Erythroblast (primary cell): ENCODE data around the gene MTFR1L.

Source experiments
- DNase-seq, 2 experiments: peaks; one replicate each; lab custom pipeline; 2025; lab: John Stamatoyannopoulos, UW
- GATA1 ChIP-seq: IDR thresholded peaks from 2 replicates; pipeline ENCODE4 v1.6.1; 2011; ENCODE audit warnings: low read depth, mild to moderate bottlenecking, control low read depth, low read length, moderate library complexity
- POLR2A ChIP-seq: IDR thresholded peaks from 2 replicates; pipeline ENCODE4 v1.6.1; 2011; ENCODE audit warnings: mild to moderate bottlenecking, low read length

The MTFR1L gene

DNA sequence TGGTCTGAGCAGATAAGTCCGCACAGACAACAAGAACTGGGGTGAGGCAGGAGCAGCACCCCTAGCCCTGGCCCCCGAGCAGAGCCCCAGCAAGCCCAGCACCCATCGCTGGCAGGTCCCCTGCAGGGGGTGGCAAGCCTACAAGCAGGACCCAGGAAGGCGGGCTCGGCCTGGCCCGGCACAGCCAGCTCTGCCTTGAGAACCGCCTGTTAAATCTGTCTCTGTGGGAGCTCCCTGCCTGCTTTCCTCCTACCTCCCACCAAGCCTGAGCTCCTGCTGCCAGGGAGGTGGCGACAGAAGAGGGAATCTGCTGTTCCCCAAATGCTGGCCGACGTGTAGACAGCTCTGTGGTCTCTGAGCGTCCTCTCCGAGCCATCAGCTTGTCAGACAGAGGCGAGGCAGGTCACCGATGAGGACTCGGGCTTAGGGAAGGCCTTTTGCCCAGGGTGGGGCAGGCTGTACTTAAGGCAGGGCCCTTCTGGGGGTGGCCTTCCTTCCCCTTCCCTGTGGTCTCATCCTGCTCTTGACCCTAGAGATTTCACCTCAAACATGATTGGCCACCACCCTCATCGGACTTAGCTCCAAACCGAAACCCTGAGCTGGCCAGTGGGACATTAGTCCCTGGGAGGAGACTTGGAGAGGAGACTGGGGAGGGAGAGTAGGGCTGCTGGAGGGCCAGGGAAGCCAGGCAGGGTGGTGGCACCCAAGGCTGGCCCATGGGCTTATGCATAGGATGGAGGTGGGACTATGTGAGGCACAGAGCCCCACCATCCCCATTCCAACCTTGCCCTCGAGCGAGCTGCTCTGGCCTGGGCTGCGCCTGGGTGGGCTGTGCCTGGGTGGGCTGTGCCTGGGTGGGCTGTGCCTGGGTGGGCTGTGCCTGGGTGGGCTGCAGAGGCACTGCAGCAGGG, 12.0 kb upstream of the MTFR1L start:
- no peak for DNase-seq
- TF ChIP-seq GATA1 (no peak), POLR2A (no peak)

DNA sequence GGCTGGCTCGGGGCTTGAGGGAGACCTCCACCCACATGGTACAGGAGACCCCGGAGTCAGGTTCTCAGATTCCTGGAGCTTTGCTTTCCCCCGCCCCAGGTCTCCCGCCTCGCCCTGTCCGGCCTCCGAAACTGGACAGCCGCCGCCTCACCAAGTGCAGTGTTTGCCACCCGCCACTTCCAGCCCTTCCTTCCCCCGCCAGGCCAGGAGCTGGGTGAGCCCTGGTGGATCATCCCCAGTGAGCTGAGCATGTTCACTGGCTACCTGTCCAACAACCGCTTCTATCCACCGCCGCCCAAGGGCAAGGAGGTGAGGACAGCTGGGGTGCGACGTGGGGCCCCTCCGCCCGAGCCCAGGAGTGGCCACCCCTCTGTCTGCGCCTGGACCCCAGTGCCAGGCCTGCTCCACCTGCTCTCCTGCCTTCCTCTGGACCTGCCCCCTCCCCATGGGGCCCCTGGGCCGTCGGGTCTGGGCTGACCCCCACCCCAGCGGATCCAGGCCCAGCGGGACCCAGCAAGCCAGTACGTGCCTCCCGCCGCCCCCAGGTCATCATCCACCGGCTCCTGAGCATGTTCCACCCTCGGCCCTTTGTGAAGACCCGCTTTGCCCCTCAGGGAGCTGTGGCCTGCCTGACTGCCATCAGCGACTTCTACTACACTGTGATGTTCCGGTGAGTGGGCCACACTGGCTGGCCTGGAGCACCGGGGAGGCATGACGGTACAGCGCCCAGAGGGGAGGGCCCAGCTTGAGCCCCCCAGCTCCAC, 11.1 kb upstream of the MTFR1L start:
- DNase-seq = no peak
- TF ChIP-seq GATA1 (no peak), POLR2A (no peak)

DNA sequence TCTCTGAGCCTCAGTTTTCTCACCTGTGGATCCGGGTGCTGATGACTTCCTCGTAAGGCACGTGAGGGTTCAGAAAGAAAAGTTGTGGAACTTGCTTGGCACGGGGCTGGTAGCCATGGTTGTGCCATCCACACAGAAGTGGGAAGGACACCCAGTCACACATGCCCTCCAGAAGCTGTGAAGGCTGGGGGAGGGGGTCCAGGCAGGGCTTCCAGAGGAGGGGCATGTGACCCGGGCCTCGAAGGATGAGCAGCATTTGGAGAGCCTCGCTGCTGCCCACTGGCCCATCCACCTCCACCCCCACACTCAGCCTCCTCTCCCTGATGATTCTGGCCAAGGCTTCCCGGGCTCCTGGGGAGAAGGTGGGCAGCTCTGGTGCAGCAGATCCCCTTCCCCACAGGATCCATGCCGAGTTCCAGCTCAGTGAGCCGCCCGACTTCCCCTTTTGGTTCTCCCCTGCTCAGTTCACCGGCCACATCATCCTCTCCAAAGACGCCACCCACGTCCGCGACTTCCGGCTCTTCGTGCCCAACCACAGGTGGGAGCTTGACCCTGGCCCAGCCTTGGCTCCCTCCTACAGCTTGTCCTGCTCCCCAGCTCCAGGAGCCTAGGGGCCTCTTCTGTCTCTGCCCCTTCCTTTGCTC, 10.3 kb upstream of the MTFR1L start:
- no peak for DNase-seq

DNA sequence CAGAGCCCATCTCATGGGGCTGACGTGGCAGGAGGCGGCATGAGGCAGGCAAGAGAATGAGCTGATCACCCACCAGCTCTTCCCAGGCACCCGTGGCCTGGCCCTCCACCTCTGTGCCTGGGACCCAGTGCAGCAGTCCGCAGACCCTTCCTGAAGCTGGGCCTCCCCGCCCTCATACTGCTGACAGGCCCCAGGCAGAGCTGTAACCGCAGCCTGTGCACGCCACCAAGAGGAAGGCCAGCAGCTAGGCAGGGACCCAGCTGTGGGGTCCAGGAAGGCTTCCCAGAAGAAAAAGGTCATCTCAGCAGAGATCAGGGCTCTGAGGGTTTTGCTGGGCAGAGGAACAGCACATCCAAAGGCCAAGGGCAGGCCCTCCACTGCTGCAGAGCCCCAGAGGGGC, 9.8 kb upstream of the MTFR1L start:
- TF ChIP-seq POLR2A (no peak), GATA1 (no peak)
- DNase-seq = no peak

More for the DNA sequence above, 10.3 kb upstream of the MTFR1L start:
- no peak for TF ChIP-seq POLR2A
- TF ChIP-seq GATA1 = no peak

DNA sequence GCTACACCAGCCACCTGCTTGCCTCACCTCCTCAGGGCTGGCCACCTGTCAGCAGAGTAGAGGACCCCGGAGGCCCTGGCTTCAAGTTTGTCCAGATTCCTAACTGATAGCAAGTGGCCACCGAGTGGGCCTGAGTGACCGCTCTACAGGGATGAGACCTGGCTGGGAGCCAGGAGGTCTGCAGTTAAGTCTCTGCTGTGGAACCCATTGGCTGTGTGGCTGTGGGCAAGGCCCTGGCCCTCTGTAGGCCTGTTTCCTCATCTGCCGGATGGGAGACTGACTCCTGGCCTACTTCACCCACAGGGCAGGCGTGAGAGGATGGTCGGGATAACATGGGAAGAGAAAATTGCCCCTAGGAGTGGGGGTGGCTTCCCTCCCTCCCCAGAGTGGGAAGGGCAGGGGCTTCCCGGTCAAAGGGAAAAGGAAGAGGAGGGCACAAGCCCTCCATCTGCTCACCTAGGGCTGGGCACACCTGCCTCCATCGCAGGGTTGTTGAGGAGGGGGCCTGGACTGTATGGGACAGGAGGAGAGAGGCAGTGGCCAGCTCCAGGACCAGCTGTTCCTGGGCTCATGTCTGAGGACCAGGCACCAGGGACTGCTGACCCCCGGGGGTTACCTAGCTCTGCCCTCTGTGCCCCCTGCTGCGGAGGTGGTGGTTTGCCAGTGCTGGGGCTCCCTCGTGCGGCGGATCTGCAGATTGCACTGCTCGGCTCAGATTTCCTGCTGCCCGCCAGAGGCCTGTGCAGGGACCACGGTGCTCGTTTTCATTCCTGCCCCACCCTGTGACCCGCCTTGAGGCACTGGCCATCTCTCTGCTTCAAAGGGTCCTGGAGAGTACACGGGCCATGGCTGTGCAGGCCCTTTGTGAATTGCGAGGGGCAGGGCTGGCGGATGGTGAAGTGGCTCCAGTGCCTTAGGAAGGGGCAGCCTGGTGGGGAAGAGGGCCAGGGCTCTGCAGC, 9.1 kb upstream of the MTFR1L start:
- TF ChIP-seq POLR2A = no peak
- TF ChIP-seq GATA1 = no peak
- peak in 1 of 2 experiments; percentile 82 for DNase-seq

DNA sequence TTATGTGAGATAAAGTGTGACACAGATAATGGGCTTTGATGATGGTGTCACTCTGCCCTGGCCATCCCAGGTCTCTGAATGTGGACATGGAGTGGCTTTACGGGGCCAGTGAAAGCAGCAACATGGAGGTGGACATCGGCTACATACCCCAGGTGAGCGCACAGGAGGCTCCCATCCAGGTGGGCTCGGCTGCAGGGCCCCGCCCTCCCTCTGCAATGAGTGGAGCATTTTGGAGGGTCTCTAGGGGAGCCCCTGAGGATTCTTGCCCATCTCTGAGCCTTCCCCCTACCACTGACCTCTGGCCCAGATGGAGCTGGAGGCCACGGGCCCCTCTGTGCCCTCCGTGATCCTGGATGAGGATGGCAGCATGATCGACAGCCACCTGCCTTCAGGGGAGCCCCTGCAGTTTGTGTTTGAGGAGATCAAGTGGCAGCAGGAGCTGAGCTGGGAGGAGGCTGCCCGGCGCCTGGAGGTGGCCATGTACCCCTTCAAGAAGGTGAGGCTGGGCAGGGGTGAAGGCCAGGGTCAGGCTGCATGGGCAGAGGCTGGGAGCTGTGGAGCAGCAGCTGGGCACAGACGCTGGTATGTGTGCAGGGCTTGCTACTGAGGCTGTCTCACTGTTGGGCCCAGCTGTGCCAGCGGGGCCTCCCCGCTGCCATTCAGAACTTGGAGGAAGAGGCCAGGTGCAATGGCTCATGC, 8.2 kb upstream of the MTFR1L start:
- no peak for DNase-seq
- TF ChIP-seq POLR2A (no peak), GATA1 (no peak)

DNA sequence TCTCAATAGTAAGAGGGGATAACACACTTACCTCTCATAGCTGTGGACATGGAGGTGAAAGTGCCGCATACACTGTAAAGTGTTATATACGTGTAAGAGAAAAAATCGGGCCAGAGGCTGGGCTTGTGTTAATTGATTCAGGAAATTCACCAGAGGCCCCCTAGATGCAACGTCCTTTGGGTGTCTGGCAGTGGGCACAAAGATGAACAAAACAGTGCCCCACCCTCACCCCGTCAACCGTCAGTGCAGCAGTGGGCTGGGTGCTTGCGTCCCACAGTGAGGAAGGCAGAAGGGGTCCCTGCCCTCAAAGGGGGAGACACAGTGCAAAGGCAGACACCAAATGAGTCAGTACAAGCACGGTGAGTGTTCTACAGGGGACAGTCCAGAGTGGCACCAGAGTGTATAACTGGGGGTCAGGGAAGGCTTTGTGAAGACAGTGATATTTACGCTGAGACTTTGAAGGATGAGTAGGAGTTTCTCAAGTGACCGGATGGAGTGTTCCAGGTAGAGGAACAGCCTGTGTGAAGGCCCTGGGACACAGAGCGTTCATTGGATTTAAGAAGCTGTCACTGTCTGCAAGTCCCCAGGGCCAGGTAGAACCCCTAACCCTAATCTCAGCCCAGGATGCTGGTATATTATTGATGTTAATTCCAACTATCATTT, 6.6 kb upstream of the MTFR1L start:
- DNase-seq = no peak
- no peak for TF ChIP-seq POLR2A
- TF ChIP-seq GATA1 = no peak

DNA sequence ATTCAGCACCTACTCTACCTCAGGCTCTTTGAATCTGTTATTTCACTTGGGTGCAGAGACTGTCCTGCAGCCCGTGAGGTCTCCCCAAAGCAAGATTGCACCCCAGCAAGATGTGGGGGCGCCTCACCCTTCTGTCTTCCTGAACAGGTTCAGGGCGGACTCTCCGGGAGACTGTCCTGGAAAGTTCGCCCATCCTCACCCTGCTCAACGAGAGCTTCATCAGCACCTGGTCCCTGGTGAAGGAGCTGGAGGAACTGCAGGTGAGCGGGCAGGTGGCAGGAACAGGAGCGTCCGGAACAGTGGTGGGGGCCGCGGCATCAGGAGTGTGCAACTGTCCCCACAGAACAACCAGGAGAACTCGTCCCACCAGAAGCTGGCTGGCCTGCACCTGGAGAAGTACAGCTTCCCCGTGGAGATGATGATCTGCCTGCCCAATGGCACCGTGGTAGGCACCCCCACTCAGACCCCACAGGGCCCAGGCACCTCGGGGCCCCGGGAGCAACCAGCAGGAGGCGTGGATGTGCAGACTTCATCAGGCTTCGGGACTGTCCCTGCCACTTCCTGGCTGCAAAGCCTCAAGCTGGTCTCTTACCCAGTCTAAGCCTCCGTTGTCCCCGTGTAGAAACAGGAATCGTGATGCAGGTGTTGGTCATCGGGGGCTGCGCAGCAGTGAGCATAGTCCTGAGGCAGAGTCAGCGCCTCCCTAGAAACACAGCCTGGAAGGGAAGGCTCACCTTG, 5.9 kb upstream of the MTFR1L start:
- TF ChIP-seq POLR2A = no peak
- TF ChIP-seq GATA1 = no peak
- no peak for DNase-seq

DNA sequence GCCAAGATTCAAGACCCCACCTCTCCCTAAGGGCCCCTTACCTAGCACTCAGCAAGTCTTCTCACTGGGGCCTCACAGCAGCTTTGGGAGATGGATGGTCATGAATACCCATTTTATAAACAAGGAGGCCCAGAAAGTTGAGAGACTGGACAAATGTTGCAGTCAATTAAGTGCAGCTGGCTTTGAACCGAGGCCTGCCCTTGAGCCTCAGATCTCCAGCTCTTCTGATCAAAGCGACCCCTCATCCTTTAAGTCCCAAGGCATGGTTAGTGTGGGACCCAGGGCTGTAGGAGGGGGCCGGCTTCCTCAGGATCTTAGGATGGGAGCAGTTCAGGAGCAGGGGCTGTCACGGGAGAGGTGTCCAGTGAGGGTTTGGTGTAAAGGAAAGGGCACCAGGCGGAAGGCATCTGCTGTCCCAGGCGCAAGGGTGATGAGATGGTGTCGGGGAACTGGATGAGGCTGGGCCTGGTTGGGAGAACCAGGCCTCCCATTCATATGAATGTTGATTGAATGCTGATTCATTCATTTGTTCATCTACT, 5.1 kb upstream of the MTFR1L start:
- no peak for TF ChIP-seq POLR2A
- no peak for TF ChIP-seq GATA1
- DNase-seq = no peak

DNA sequence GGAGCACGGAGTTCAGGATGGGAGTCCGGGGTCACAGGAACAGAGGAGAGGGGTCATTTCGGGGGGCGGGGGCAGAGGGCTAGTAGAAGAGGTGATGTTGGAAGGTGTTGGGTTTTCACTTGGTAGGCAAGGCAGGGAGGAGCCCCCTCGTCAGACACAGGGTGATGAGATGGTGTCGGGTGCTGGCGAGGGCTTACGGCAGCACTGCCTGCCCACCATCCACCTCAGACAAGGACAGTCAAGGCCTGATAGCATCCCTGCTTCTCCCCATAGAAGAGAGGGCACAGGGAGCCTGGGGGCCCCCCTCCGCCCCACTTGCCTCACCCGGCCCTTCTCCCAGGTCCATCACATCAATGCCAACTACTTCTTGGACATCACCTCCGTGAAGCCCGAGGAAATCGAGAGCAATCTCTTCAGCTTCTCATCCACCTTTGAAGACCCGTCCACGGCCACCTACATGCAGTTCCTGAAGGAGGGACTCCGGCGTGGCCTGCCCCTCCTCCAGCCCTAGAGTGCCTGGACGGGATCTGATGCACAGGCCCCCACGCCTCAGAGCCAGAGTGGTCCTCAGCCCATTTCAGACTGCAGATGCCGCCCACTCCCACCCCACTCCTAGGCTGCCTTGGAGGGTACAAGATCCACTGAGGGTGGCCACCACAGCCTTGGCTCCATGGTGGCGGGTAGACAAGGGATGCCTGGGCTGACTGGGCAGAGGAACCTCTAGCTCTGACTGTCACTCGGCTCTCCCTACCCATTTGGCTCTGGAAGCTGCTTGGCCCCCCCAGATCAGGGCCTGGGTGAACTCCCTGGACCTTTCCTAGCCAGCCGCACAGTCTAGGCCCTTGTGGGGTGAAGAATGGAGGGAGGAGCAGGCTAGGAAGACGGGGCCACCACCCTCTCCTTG, 4.3 kb upstream of the MTFR1L start:
- TF ChIP-seq POLR2A = no peak
- TF ChIP-seq GATA1 = no peak
- no peak for DNase-seq
